Measurements from ENCODE around the gene ATP8B1. TPM values are rescaled to one million over a fixed set of nuclear protein-coding genes. Genes with fewer than 3 reads are reported as not detected.

Gene ATP8B1
- total and polyA plus RNA-seq, 2 of the 8 experiments (the other 6 are each of a cell fraction or from before 2014, with no cell fraction given), result 1.1 to 4.6 TPM

GRCh38 chr18:57806978-57807285 is 3.8 kb upstream of the ATP8B1 start:
- no peak overlapping the region for H3K23ac ChIP-seq (ENCODE audit: insufficient read length)
- peaks cover 11 to 27% (median 22%) of the 10 kb centered on the region in 4 experiments for H3K27me3 ChIP-seq (replicated peaks in 1 of 4; ENCODE audit: control insufficient read depth in 3 of 4, extremely low read depth in 1 of 4, insufficient read depth in 3 of 4, low read length in 3 of 4)
- CTCF ChIA-PET (ENCODE audit: partially characterized antibody), result interaction anchor here (0.8 to 1.4 kb wide), 2 partner anchors 49 to 52 kb away, joined by 3 to 4 read pairs; no protein-coding TSS in a partner anchor
- H2AFZ ChIP-seq (ENCODE audit: low read length), result no peak overlapping the region
- H4K8ac ChIP-seq (ENCODE audit: extremely low read depth, insufficient read depth, low read length), result no peak overlapping the region
- no peak overlapping the region for H2BK20ac ChIP-seq (ENCODE audit: low read length)
- FAIRE-seq, result no peak
- H3K79me2 ChIP-seq (ENCODE audit: control insufficient read depth in 1 of 2, insufficient read depth in 2 of 2, low read length in 2 of 2), result no peaks in the 10 kb centered on the region
- H3K14ac ChIP-seq (ENCODE audit: insufficient read length), result no peak overlapping the region
- no peak overlapping the region for H2AK5ac ChIP-seq (ENCODE audit: low read depth, low read length)
- no peak overlapping the region; a peak in 1 of 7 replicates for H3K9ac ChIP-seq (replicated peaks in 1 of 4; ENCODE audit: extremely low read depth in 1 of 4, low read depth in 3 of 4, low read length in 3 of 4)
- H3K4ac ChIP-seq (replicated peaks; ENCODE audit: insufficient read length, low read depth, low read length), result no peak overlapping the region
- no peak overlapping the region for H4K91ac ChIP-seq (replicated peaks; ENCODE audit: insufficient read length, low read length)
- no peak overlapping the region for H2BK12ac ChIP-seq (ENCODE audit: low read depth, low read length)
- H3K9me3 ChIP-seq (ENCODE audit: insufficient read depth in 2 of 2, low read depth in 1 of 2, low read length in 1 of 2), result no peaks in the 10 kb centered on the region
- no peak overlapping the region for H2BK120ac ChIP-seq (replicated peaks; ENCODE audit: low read depth, low read length)
- peaks cover 18% of the 10 kb centered on the region for H3K23me2 ChIP-seq (ENCODE audit: low read depth, low read length)
- no peak overlapping the region for H4K5ac ChIP-seq (ENCODE audit: insufficient read length, low read depth, low read length)
- H3K18ac ChIP-seq (ENCODE audit: extremely low read depth, low read length), result no peak overlapping the region
- H3K56ac ChIP-seq (replicated peaks; ENCODE audit: insufficient read length, low read depth, low read length), result no peak overlapping the region
- DNase-seq (ENCODE audit: low read depth in 1 of 2, low spot score in 2 of 2), result no peak
- 84% methylated on average over 3 of the region's 3 CpGs; no CpG with 5 or more reads in 1 of the 2 experiments for WGBS, 2 experiments (ENCODE audit: extremely low coverage in 1 of 2, insufficient coverage in 1 of 2, insufficient read length in 1 of 2, insufficient replicate concordance in 2 of 2, low coverage in 1 of 2, low lambda C conversion rate in 2 of 2, missing lambda C conversion rate in 1 of 2)
- no peaks in the 10 kb centered on the region for H3K36me3 ChIP-seq (ENCODE audit: control insufficient read depth in 2 of 4, insufficient read depth in 4 of 4, low read length in 3 of 4)
- no peak overlapping the region for H3K4me2 ChIP-seq (ENCODE audit: insufficient read depth in 1 of 2, low read depth in 2 of 2, low read length in 2 of 2)
- H3K79me1 ChIP-seq (ENCODE audit: low read depth, low read length), result no peaks in the 10 kb centered on the region
- peaks cover 2 to 9% (median 6%) of the 10 kb centered on the region in 4 experiments; a peak in 5 of 7 replicates for H3K4me1 ChIP-seq (replicated peaks in 1 of 4; ENCODE audit: control insufficient read depth in 3 of 4, insufficient read depth in 4 of 4, low read length in 3 of 4)
- no peak overlapping the region for H3K4me3 ChIP-seq (ENCODE audit: extremely low read depth in 1 of 4, insufficient read depth in 2 of 4, low read depth in 3 of 4, low read length in 4 of 4)
- POLR2A ChIA-PET (ENCODE audit: partially characterized antibody), result no interaction called here
- H3K27ac ChIP-seq (ENCODE audit: low read depth, low read length), result no peak overlapping the region
- no peak overlapping the region for H2BK15ac ChIP-seq (ENCODE audit: low read length)
- H2BK5ac ChIP-seq (ENCODE audit: low read depth, low read length), result no peak overlapping the region
- H4K20me1 ChIP-seq (replicated peaks in 1 of 2; ENCODE audit: control insufficient read depth in 1 of 2, insufficient read depth in 2 of 2, low read length in 2 of 2), result no peaks in the 10 kb centered on the region
- TF ChIP-seq CBX5 (IDR thresholded peaks at IDR 0.05; ENCODE audit: low read depth, low read length) (no peak), EZH2 (IDR thresholded peaks at IDR 0.05; ENCODE audit: low read depth, low read length, severe bottlenecking) (no peak), SUZ12 (IDR thresholded peaks at IDR 0.05; ENCODE audit: low read length) (no peak), FOSL1 (IDR thresholded peaks at IDR 0.05; ENCODE audit: insufficient read depth, low read depth, low read length) (no peak), USF2 (IDR thresholded peaks at IDR 0.05; ENCODE audit: low read length) (no peak), ASH2L (IDR thresholded peaks at IDR 0.05; ENCODE audit: low read length) (no peak), BACH1 (IDR thresholded peaks at IDR 0.05; ENCODE audit: low read length) (no peak), BCL11A (IDR thresholded peaks at IDR 0.05; ENCODE audit: low read depth in 2 of 2, low read length in 2 of 2) (no peak), KDM5A (IDR thresholded peaks at IDR 0.05; ENCODE audit: low read length) (no peak)

All from H1 (cell line).